Activated T-helper 17 cell treated with anti-CD3 and anti-CD28 coated beads, Interleukin-2, amount 50 U/mL, for 72 hours (primary cell): ENCODE data around the gene TGFA. TPM values are rescaled to one million over a fixed set of nuclear protein-coding genes. Genes with fewer than 3 reads are reported as not detected.
"Not testable (repeated sequence)": the region's sequence is repeated elsewhere in the genome, so short reads cannot be mapped to it uniquely, and the experiment has no call there.

Experiments used
- ATAC-seq: fragments of 150-1000 bp; cut with Tn5 transposase; replicated peaks from 2 replicates; pipeline ENCODE4 v1.10.0; 2021; ENCODE audit warnings: mild to moderate bottlenecking, moderate library complexity
- H3K27ac Mint-ChIP-seq: one replicate; pipeline ENCODE4 v1.8.0; 2022; ENCODE audit warnings: mixed read lengths
- H3K27me3 Mint-ChIP-seq: one replicate; pipeline ENCODE4 v1.8.0; 2022; ENCODE audit warnings: mixed read lengths
- H3K36me3 Mint-ChIP-seq: one replicate; pipeline ENCODE4 v1.8.0; 2022; ENCODE audit warnings: low read depth, mild to moderate bottlenecking, mixed read lengths
- H3K4me1 Mint-ChIP-seq: one replicate; pipeline ENCODE4 v1.8.0; 2022; ENCODE audit warnings: mixed read lengths
- H3K4me3 Mint-ChIP-seq: one replicate; pipeline ENCODE4 v1.8.0; 2022; ENCODE audit warnings: mild to moderate bottlenecking, mixed read lengths
- H3K9me3 Mint-ChIP-seq: one replicate; pipeline ENCODE4 v1.8.0; 2022; ENCODE audit warnings: mixed read lengths
- total RNA-seq, 2 donors: library from RNA; stranded (reverse); gene quantifications; one replicate each; pipeline ENCODE4 v1.2.3, GENCODE V29; 2022

Gene TGFA
- total RNA-seq, 2 donors from 2014 or later, result 0.26 to 0.69 TPM

- H3K27me3 Mint-ChIP-seq, result no peaks in the 10 kb centered on the region
- H3K36me3 Mint-ChIP-seq, result no peaks in the 10 kb centered on the region
- H3K27ac Mint-ChIP-seq, result no peak overlapping the region
- no peak overlapping the region for H3K4me3 Mint-ChIP-seq
- H3K4me1 Mint-ChIP-seq, result no peaks in the 10 kb centered on the region
- no peaks in the 10 kb centered on the region for H3K9me3 Mint-ChIP-seq
- no peak for ATAC-seq
Measured at GRCh38 chr2:70480468-70480867, 73.2 kb downstream of the TGFA start.

DNA sequence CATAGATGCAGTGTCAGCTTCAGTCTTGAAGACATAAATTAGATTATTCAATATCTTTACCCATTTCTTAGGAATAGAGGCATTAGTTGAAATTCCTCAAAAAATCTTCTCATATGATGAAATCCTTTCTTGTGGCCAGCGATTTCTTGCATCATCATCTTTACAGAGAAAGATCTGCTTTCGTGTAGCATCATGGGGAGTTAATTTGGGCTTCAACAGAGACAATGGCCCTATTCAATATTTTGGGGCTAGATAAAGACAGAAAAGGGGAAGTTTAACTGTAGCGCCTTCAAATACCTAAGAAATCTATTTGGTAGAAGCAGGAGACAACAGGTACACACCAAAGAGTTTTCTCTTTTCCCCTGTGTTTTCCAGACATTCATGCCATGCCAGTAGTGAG is 73.8 kb downstream of the TGFA start:
- Mint-ChIP-seq H3K27ac (no peak overlapping the region), H3K36me3 (no peaks in the 10 kb centered on the region), H3K27me3 (no peaks in the 10 kb centered on the region), H3K4me3 (no peak overlapping the region), H3K4me1 (no peaks in the 10 kb centered on the region), H3K9me3 (no peaks in the 10 kb centered on the region)
- ATAC-seq, result no peak

DNA sequence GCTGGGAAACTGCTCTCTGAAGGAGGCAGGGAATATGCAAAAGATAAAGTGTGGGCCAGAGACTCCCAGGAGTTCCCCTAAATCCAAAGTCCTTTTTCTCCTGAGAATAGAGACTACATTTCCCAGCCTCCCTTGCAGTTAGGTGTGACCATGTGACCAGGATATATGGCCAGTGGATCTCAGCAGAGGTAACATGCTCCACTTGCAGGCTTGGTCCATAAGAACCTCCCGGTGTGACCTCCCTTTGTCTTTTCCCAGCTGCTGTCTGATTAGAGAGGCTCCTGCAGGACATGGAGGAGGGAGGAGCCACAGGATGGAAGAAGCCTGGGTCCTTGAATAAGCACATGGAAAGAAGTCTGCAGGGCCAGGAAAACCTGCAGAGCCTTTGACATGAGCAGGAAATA is 76.2 kb downstream of the TGFA start:
- H3K36me3 Mint-ChIP-seq, result no peaks in the 10 kb centered on the region
- peaks cover 12% of the 10 kb centered on the region for H3K4me1 Mint-ChIP-seq
- no peaks in the 10 kb centered on the region for H3K27me3 Mint-ChIP-seq
- no peak overlapping the region for H3K27ac Mint-ChIP-seq
- ATAC-seq, result no peak
- H3K9me3 Mint-ChIP-seq, result no peaks in the 10 kb centered on the region
- no peak overlapping the region for H3K4me3 Mint-ChIP-seq

DNA sequence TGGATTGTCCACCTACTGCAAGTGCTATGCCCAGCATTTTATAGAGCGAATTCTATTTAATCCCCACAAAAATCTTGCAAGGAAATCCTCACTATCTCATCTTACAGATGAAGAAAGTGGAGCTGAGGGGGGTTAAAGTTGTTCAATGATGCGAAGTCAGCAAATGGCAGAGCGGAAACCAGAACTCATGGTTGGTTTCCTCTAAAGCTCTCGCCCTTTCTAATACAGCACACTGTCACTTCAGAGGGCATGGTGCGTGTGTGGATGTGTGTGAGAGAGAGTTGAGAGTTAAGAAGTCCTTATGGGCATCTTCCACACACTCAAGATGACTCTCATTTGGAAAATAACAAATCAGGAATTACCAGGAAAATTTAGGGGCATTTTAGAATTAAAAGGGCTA is 78.4 kb downstream of the TGFA start:
- Mint-ChIP-seq H3K9me3 (no peaks in the 10 kb centered on the region), H3K4me1 (peaks cover 12% of the 10 kb centered on the region), H3K27me3 (no peaks in the 10 kb centered on the region), H3K27ac (no peak overlapping the region), H3K36me3 (no peaks in the 10 kb centered on the region), H3K4me3 (peak overlapping the region; percentile 6)
- ATAC-seq, result peak; percentile 56

- peaks cover 12% of the 10 kb centered on the region for H3K4me1 Mint-ChIP-seq
- no peak overlapping the region for H3K4me3 Mint-ChIP-seq
- H3K27me3 Mint-ChIP-seq, result no peaks in the 10 kb centered on the region
- H3K36me3 Mint-ChIP-seq, result no peaks in the 10 kb centered on the region
- H3K27ac Mint-ChIP-seq, result no peak overlapping the region
- no peaks in the 10 kb centered on the region for H3K9me3 Mint-ChIP-seq
- no peak for ATAC-seq
Measured at GRCh38 chr2:70474256-70474848, 79.3 kb downstream of the TGFA start.

DNA sequence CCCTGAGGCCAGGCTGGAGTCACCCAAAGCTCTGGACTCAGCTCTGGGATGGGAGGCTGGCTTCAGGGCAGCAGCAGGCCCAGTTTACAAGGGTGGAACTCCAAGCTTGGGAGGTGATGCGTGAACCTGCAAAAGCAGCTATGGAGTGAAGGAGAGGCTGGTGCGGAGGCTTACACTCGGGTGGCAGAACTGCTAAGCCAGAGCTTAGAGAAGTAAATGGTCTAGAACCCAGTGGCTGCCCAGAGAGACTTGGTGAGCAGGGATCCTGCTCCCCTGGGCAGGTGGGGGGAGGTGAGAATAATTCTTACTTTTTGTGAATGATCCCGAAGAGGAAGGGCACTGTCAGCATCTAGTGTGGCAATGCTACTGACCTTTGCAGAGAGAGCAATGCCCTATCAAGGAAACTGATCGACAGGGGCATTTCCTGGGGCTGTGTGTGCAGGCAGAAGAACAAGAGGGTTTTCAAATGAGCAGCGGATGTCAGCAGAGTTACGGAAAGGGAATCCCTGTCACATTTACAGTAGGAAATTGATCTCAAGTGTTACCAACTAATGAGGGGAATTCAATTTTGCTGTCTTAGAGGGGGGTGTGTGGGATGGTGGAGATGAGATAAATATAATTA is 80.4 kb downstream of the TGFA start:
- peak overlapping the region; percentile 44 for H3K4me3 Mint-ChIP-seq
- ATAC-seq, result no peak
- H3K9me3 Mint-ChIP-seq, result no peaks in the 10 kb centered on the region
- no peaks in the 10 kb centered on the region for H3K36me3 Mint-ChIP-seq
- H3K27me3 Mint-ChIP-seq, result no peaks in the 10 kb centered on the region
- peaks cover 12% of the 10 kb centered on the region for H3K4me1 Mint-ChIP-seq
- peak overlapping the region; percentile 61 for H3K27ac Mint-ChIP-seq

GRCh38 chr2:70472221-70472890 is 81.3 kb downstream of the TGFA start:
- Mint-ChIP-seq H3K36me3 (no peaks in the 10 kb centered on the region), H3K27me3 (no peaks in the 10 kb centered on the region), H3K4me1 (peaks cover 12% of the 10 kb centered on the region), H3K27ac (no peak overlapping the region), H3K4me3 (no peak overlapping the region), H3K9me3 (no peaks in the 10 kb centered on the region)
- ATAC-seq, result no peak

DNA sequence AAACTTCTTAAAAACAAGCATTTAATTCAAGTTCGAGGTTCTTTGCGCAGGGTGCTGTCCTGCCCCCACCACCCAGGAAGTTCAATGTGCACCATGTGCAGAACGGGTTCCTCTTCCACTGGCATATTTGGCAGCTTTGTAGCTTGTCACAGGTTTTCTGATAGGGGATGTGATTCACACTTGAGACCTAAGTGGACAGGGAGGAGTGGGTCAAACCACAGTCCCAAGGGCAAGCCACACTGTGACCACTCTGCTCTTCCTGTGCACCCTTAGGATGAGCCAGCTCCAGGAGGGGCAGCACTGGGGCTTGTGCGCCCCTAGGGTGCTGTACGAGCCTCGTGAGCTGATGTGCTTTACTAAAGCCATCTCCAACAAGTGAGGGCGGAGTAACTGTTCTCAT is 82.5 kb downstream of the TGFA start:
- ATAC-seq, result peak; percentile 18
- H3K9me3 Mint-ChIP-seq, result no peaks in the 10 kb centered on the region
- H3K4me1 Mint-ChIP-seq, result peaks cover 12% of the 10 kb centered on the region
- no peaks in the 10 kb centered on the region for H3K27me3 Mint-ChIP-seq
- no peak overlapping the region for H3K27ac Mint-ChIP-seq
- H3K36me3 Mint-ChIP-seq, result no peaks in the 10 kb centered on the region
- no peak overlapping the region for H3K4me3 Mint-ChIP-seq

GRCh38 chr2:70469961-70470360 is 83.7 kb downstream of the TGFA start:
- Mint-ChIP-seq H3K4me3 (no peak overlapping the region), H3K4me1 (peaks cover 12% of the 10 kb centered on the region)
- no peak for ATAC-seq

GRCh38 chr2:70469435-70469834 is 84.2 kb downstream of the TGFA start:
- no peak for ATAC-seq
- Mint-ChIP-seq H3K36me3 (no peaks in the 10 kb centered on the region), H3K27ac (no peak overlapping the region), H3K4me3 (no peak overlapping the region), H3K27me3 (no peaks in the 10 kb centered on the region), H3K4me1 (peaks cover 12% of the 10 kb centered on the region), H3K9me3 (no peaks in the 10 kb centered on the region)

More at GRCh38 chr2:70469961-70470360, 83.7 kb downstream of the TGFA start:
- no peaks in the 10 kb centered on the region for H3K27me3 Mint-ChIP-seq
- H3K36me3 Mint-ChIP-seq, result no peaks in the 10 kb centered on the region
- no peaks in the 10 kb centered on the region for H3K9me3 Mint-ChIP-seq
- H3K27ac Mint-ChIP-seq, result no peak overlapping the region

DNA sequence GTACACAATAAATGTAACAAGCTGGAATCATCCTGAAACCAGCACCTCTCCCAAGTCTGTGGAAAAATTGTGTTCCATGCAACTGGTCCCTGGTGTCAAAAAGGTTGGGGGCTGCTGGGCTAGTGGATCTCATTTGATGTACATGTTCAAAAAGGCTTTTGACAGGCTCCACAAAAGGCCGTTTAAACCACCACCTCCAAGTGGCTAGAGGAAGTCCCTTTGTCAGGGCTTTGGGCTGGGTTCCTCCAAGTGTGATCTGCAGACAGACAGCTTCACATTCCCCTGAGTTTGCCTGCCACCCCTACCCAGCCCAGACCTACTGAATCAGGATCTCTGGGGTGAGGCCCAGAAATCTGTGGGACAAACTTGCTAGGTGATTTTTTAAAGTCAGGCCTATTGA is 84.7 kb downstream of the TGFA start:
- no peaks in the 10 kb centered on the region for H3K9me3 Mint-ChIP-seq
- no peaks in the 10 kb centered on the region for H3K27me3 Mint-ChIP-seq
- H3K4me3 Mint-ChIP-seq, result no peak overlapping the region
- ATAC-seq, result no peak
- H3K4me1 Mint-ChIP-seq, result peaks cover 6% of the 10 kb centered on the region
- no peaks in the 10 kb centered on the region for H3K36me3 Mint-ChIP-seq
- H3K27ac Mint-ChIP-seq, result no peak overlapping the region

- H3K4me3 Mint-ChIP-seq, result no peak overlapping the region
- H3K27ac Mint-ChIP-seq, result no peak overlapping the region
- H3K27me3 Mint-ChIP-seq, result no peaks in the 10 kb centered on the region
- no peaks in the 10 kb centered on the region for H3K36me3 Mint-ChIP-seq
- H3K4me1 Mint-ChIP-seq, result peaks cover 1% of the 10 kb centered on the region
- no peak for ATAC-seq
- no peaks in the 10 kb centered on the region for H3K9me3 Mint-ChIP-seq
Measured at GRCh38 chr2:70467831-70468779, 85.5 kb downstream of the TGFA start.

DNA sequence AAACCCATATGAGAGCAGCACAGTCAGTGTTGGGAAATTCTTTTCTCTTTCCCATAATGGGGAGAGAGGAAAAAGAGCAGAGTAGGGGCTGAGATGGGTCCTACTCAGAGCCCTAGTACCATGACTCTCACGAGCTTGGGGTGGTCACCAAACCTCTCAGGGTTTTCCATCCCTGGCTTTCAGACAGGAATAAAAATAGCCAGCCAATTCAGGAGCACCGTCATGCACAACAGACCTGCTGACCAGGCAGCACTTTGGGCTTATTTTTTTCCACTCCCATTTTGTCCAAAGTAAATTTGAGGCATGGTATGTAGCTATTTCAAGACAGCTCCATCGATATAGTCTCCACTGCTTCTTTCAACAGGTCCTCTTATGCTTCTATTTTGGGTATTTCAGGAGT is 86.4 kb downstream of the TGFA start:
- no peak overlapping the region for H3K4me3 Mint-ChIP-seq
- no peak for ATAC-seq
- no peaks in the 10 kb centered on the region for H3K27me3 Mint-ChIP-seq
- no peaks in the 10 kb centered on the region for H3K36me3 Mint-ChIP-seq
- no peak overlapping the region for H3K27ac Mint-ChIP-seq
- H3K4me1 Mint-ChIP-seq, result no peaks in the 10 kb centered on the region
- no peaks in the 10 kb centered on the region for H3K9me3 Mint-ChIP-seq

- not testable (repeated sequence) for H3K9me3 Mint-ChIP-seq, H3K4me1 Mint-ChIP-seq, H3K27ac Mint-ChIP-seq, ATAC-seq, H3K27me3 Mint-ChIP-seq, H3K36me3 Mint-ChIP-seq, H3K4me3 Mint-ChIP-seq
Measured at GRCh38 chr2:70466647-70467046, 87.0 kb downstream of the TGFA start.
